HepG2 (cell line): Measurements from ENCODE around the gene KCNQ5. TPM values are rescaled to one million over a fixed set of nuclear protein-coding genes. Genes with fewer than 3 reads are reported as not detected.

ENCODE experiments used
- ATAC-seq: fragments of 200-7000 bp; cut with Tn5 transposase; 3 replicates; pipeline ENCODE4 v1.9.1; 2020; ENCODE audit warnings: mild to moderate bottlenecking, moderate library complexity
- BruUV-seq: library from RNA; stranded (reverse); fragments of 400-500 nt; replicated peaks from 2 replicates; lab custom pipeline; 2021; lab: Mats Ljungman, UMichigan
- CTCF ChIA-PET: fragments of 300-600 bp; formaldehyde crosslinking; extraction: SDS; loops from one replicate; lab custom pipeline; 2021; ENCODE audit warnings: low total read pairs, inconsistent platforms, low intra/inter-chr PET ratio; lab: Yijun Ruan, JAX
- POLR2A ChIA-PET: fragments of 350-600 bp; sonication (Branson Sonifier 250); formaldehyde crosslinking; loops from one replicate; lab custom pipeline; 2020; ENCODE audit warnings: antibody characterized with exemption, inconsistent platforms; lab: Yijun Ruan, JAX
- DNase-seq: peaks from one replicate; pipeline ENCODE4 v3.0.0-alpha.2; 2015; ENCODE audit warnings: low spot score
- FAIRE-seq: peaks from 3 replicates; lab custom pipeline; 2011; peaks lifted over from hg19 to GRCh38; lab: Jason Lieb, UNC
- H2AFZ ChIP-seq: one replicate; pipeline ENCODE4 v1.6.1; 2011; ENCODE audit warnings: low read length, inconsistent platforms
- H3K27ac ChIP-seq: fragments of 300-600 bp; 3 replicates; pipeline ENCODE4 v1.8.0; 2011; ENCODE audit warnings: mixed run types, mild to moderate bottlenecking, mixed read lengths, low read length, inconsistent platforms; ENCODE audit not compliant: insufficient read depth; ENCODE audit errors: extremely low read length
- H3K27me3 ChIP-seq, 2 experiments: fragments of 200-600 bp in 1 of 2; 2 replicates in 1 of 2; 3 replicates in 1 of 2; pipeline versions ENCODE4 v1.6.0 to v1.8.0; 2011; ENCODE audit warnings: low read length in 2 of 2, mild to moderate bottlenecking in 2 of 2, moderate library complexity in 2 of 2, inconsistent platforms in 1 of 2; ENCODE audit not compliant: insufficient read depth in 2 of 2, control insufficient read depth in 1 of 2
- H3K36me3 ChIP-seq, 2 experiments: fragments of 200-600 bp in 1 of 2; replicated peaks in 1 of 2; 2 replicates in 1 of 2; 3 replicates in 1 of 2; pipeline versions ENCODE4 v1.5.1 to v1.8.0; 2011; ENCODE audit warnings: low read length in 2 of 2, inconsistent platforms in 1 of 2; ENCODE audit not compliant: insufficient read depth in 2 of 2, control insufficient read depth in 1 of 2
- H3K4me1 ChIP-seq: 2 replicates; pipeline ENCODE4 v1.5.1; 2012; ENCODE audit warnings: low read length, inconsistent platforms; ENCODE audit not compliant: insufficient read depth
- H3K4me2 ChIP-seq: 2 replicates; pipeline ENCODE4 v1.6.0; 2011; ENCODE audit warnings: low read depth, low read length, inconsistent platforms
- H3K4me3 ChIP-seq, 3 experiments: fragments of 200-600 bp in 1 of 3; sonication (generic), shearing (Covaris generic) in 1 of 3; replicated peaks in 1 of 3; 2 replicates each; pipeline ENCODE4 v1.5.1; 2011 to 2016; ENCODE audit warnings: low read length in 3 of 3, inconsistent platforms in 2 of 3, low read depth in 2 of 3, mild to moderate bottlenecking in 2 of 3, control low read depth in 1 of 3, mixed read lengths in 1 of 3; ENCODE audit not compliant: insufficient read depth in 1 of 3
- H3K79me2 ChIP-seq: one replicate; pipeline ENCODE4 v1.6.1; 2011; ENCODE audit warnings: low read length, inconsistent platforms; ENCODE audit not compliant: insufficient read depth
- H3K9ac ChIP-seq: 2 replicates; pipeline ENCODE4 v1.6.0; 2011; ENCODE audit warnings: mild to moderate bottlenecking, low read depth, low read length, inconsistent platforms; ENCODE audit not compliant: insufficient read depth
- H3K9me3 ChIP-seq: 2 replicates; pipeline ENCODE4 v1.5.1; 2012; ENCODE audit warnings: mild to moderate bottlenecking, low read length
- H4K20me1 ChIP-seq: 2 replicates; pipeline ENCODE4 v1.6.0; 2011; ENCODE audit warnings: inconsistent platforms, mild to moderate bottlenecking, low read length, moderate library complexity; ENCODE audit not compliant: insufficient read depth
- ATF7 ChIP-seq, 2 experiments: fragments of 450-650 bp in 1 of 2; sonication (generic) in 1 of 2; formaldehyde crosslinking in 1 of 2; IDR thresholded peaks; 2 replicates each; pipeline versions ENCODE4 v1.4.0 to v1.6.1; 2016 to 2020; ENCODE audit warnings: antibody characterized with exemption in 1 of 2, mild to moderate bottlenecking in 1 of 2, missing genetic modification reagents in 1 of 2
- EZH2 ChIP-seq: conservative IDR thresholded peaks from 2 replicates; pipeline ENCODE4 v1.6.1; 2012; ENCODE audit warnings: mild to moderate bottlenecking, low read depth, low read length, moderate library complexity
- FOXC1 ChIP-seq: sonication (generic); formaldehyde crosslinking; IDR thresholded peaks from 2 replicates; pipeline ENCODE4 v1.8.0; 2022; ENCODE audit warnings: mild to moderate bottlenecking, missing genetic modification reagents, borderline replicate concordance
- FOXO1 ChIP-seq: sonication (generic); formaldehyde crosslinking; IDR thresholded peaks from 2 replicates; pipeline ENCODE4 v1.4.0; 2020; ENCODE audit warnings: missing genetic modification reagents
- SNAPC4 ChIP-seq: sonication (generic); formaldehyde crosslinking; IDR thresholded peaks from 2 replicates; pipeline ENCODE4 v1.4.0; 2020; ENCODE audit warnings: mild to moderate bottlenecking, missing genetic modification reagents
- STAT5B ChIP-seq: sonication (generic); formaldehyde crosslinking; IDR thresholded peaks from 2 replicates; pipeline ENCODE4 v1.4.0; 2020; ENCODE audit warnings: missing genetic modification reagents
- ZNF224 ChIP-seq: sonication (generic); formaldehyde crosslinking; IDR thresholded peaks from 2 replicates; pipeline ENCODE4 v1.5.0; 2020; ENCODE audit warnings: mild to moderate bottlenecking, missing genetic modification reagents
- ZNF234 ChIP-seq: sonication (generic); formaldehyde crosslinking; conservative IDR thresholded peaks from 2 replicates; pipeline ENCODE4 v1.5.1; 2020; ENCODE audit warnings: mild to moderate bottlenecking, missing genetic modification reagents
- ZNF747 ChIP-seq: sonication (generic); formaldehyde crosslinking; IDR thresholded peaks from 2 replicates; pipeline ENCODE4 v1.8.1; 2023; ENCODE audit warnings: missing genetic modification reagents, mild to moderate bottlenecking, borderline replicate concordance
- WGBS: methylation state at CpG from one replicate; pipeline ENCODE4 v1.1.6; 2017; ENCODE audit warnings: low lambda C conversion rate; 5-methylcytosine and 5-hydroxymethylcytosine counted together
- in situ Hi-C: cut with HindIII; loops from 2 replicates; pipeline ENCODE4 v1.10.0; 2017; ENCODE audit warnings: low pct_unique_long_range_greater_than_20kb; ENCODE audit not compliant: extremely low pct_ligation_motif_present
- intact Hi-C: fragments of 100-400 bp; cut with micrococcal nuclease; formaldehyde crosslinking; loops from one replicate; pipeline ENCODE4 v1.10.0; 2022; ENCODE audit not compliant: unreplicated experiment
- polyA plus RNA-seq, 8 experiments: library from polyadenylated mRNA; depleted of rRNA in 3 of 8; stranded (reverse) in 7 of 8; unstranded in 1 of 8; fragments of >200 nt; fragmentation: Illumina TruSeq in 4 of 8; extraction: Trizol in 4 of 8; gene quantifications; 2 replicates each; pipeline versions ENCODE4 v1.2.1 to v1.2.3, GENCODE V29; 2011 to 2016; ENCODE audit warnings: low read depth in 4 of 8, missing spikeins in 1 of 8, mixed read lengths in 1 of 8; ENCODE audit not compliant: insufficient read depth in 1 of 8
- total RNA-seq, 5 experiments: library from RNA; depleted of rRNA; stranded (reverse); fragments of >200 nt; fragmentation: Illumina TruSeq; extraction: Trizol; gene quantifications; 2 replicates each; pipeline ENCODE4 v1.2.3, GENCODE V29; 2016; ENCODE audit warnings: low read depth in 1 of 5
- TF ChIP-seq, protein P1 (sequence below): sonication (generic); formaldehyde crosslinking; IDR thresholded peaks from 2 replicates; pipeline ENCODE4 v1.5.1; 2020; ENCODE audit warnings: mild to moderate bottlenecking, missing genetic modification reagents, moderate library complexity

KCNQ5 gene
- total and polyA plus RNA-seq, 2 of the 13 experiments (the other 11 are each of a cell fraction or from before 2014, with no cell fraction given), result 0.04 TPM; not detected in 1

DNA sequence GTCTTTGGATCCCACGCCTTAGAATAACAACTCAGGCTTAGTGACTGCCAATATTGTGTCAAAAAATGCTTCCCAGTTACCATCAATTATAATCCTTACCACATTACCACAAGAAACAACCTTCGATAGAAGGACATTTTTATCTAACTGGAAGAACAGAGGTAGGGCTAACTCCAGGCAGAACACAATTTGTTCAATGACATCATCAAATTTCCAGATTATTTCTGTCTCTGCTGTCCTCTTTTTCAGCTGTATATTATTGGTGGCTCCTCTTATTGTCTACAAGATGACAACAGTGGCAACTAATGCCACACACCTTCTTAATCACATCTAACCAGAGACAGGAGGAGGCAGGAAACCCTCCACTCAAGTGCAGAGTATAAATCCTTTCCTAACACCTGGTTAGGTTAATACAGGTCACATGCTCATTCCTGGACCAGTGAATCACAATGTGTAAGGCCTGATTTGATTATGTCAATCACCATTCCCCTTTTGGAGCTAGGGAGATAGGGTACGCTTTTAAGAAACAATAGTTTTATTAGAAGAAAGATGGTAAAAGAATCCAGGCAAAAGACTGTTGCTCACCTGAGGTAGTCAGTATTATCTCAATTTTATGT is 585.5 kb downstream of the KCNQ5 start:
- no peaks in the 10 kb centered on the region for H4K20me1 ChIP-seq
- ChIA-PET CTCF (no interaction called here), POLR2A (no interaction called here)
- H3K4me3 ChIP-seq, result no peak overlapping the region
- FAIRE-seq, result no peak
- in situ Hi-C loops (no loop called here), intact Hi-C loops (no loop called here)
- H3K36me3 ChIP-seq, result no peaks in the 10 kb centered on the region
- H2AFZ ChIP-seq, result no peak overlapping the region
- H3K9me3 ChIP-seq, result no peaks in the 10 kb centered on the region
- WGBS, result 4% methylated on average over 3 of the region's 3 CpGs
- H3K4me2 ChIP-seq, result no peak overlapping the region
- no TSS peak for BruUV-seq
- ATAC-seq, result no peak
- H3K79me2 ChIP-seq, result no peaks in the 10 kb centered on the region
- H3K9ac ChIP-seq, result no peak overlapping the region
- TF ChIP-seq ZNF224 (CRISPR knock-in tag) (no peak), STAT5B (CRISPR knock-in tag) (no peak), ATF7 (IDR thresholded peaks at IDR 0.05) (peak; percentile 74), ATF7 (CRISPR knock-in tag; IDR thresholded peaks at IDR 0.05) (no peak), ZNF234 (CRISPR knock-in tag) (no peak), FOXO1 (no peak)
- no peak overlapping the region for H3K27ac ChIP-seq
- DNase-seq, result no peak
- H3K4me1 ChIP-seq, result no peaks in the 10 kb centered on the region
- no peaks in the 10 kb centered on the region for H3K27me3 ChIP-seq

- H3K4me2 ChIP-seq, result no peak overlapping the region
- no peak overlapping the region for H3K9ac ChIP-seq
- no peak overlapping the region for H3K4me3 ChIP-seq
- no peaks in the 10 kb centered on the region for H3K4me1 ChIP-seq
- FAIRE-seq (no peak), DNase-seq (no peak), ATAC-seq (no peak)
- BruUV-seq, result no TSS peak
- CTCF ChIA-PET, result no interaction called here
- POLR2A ChIA-PET, result no interaction called here
- no peaks in the 10 kb centered on the region for H3K79me2 ChIP-seq
- no peaks in the 10 kb centered on the region for H3K36me3 ChIP-seq
- H2AFZ ChIP-seq, result no peak overlapping the region
- intact Hi-C loops, result no loop called here
- no peaks in the 10 kb centered on the region for H3K9me3 ChIP-seq
- WGBS, result 3% methylated on average over 5 of the region's 9 CpGs
- no peak overlapping the region for H3K27ac ChIP-seq
- no peaks in the 10 kb centered on the region for H3K27me3 ChIP-seq
- H4K20me1 ChIP-seq, result no peaks in the 10 kb centered on the region
- in situ Hi-C loops, result no loop called here
- TF ChIP-seq, protein P1, sequence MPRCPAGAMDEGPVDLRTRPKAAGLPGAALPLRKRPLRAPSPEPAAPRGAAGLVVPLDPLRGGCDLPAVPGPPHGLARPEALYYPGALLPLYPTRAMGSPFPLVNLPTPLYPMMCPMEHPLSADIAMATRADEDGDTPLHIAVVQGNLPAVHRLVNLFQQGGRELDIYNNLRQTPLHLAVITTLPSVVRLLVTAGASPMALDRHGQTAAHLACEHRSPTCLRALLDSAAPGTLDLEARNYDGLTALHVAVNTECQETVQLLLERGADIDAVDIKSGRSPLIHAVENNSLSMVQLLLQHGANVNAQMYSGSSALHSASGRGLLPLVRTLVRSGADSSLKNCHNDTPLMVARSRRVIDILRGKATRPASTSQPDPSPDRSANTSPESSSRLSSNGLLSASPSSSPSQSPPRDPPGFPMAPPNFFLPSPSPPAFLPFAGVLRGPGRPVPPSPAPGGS (CRISPR knock-in tag), result no peak
- TF ChIP-seq SNAPC4 (CRISPR knock-in tag) (no peak), EZH2 (no peak), FOXC1 (no peak), ZNF747 (no peak)
These were observed 587.3 kb downstream of the KCNQ5 start for GRCh38 chr6:73209117-73209516.
